ENCODE data around the gene KCNQ1.

DNA sequence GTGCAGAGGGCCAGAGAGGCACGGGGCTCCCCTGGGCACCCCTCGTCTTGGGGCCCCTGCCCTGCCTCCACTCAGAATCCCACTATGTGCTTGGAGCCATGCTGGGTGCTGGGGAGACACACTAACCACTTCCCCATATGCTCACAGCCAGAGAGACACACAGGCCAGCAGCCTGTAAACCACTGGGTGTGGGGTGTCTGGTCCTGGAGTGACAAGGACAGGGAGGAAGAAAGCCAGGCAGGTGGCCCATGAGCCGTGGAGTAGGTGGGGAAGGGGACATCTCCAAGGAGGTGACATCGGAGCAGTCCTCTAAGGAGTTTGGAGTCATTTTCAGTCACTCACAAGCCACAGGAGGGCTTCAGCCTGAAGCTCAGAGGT, 381.9 kb downstream of the KCNQ1 start:
- TF ChIP-seq POLR2A (IDR thresholded peaks at IDR 0.05) (no peak), CTCF (IDR thresholded peaks at IDR 0.05) (no peak)

Measured in adrenal gland (tissue), 5 donors.